Cortex of kidney (tissue), 1 donor: ENCODE measurements around the gene DMBT1.
"Not testable (repeated sequence)": the region's sequence is repeated elsewhere in the genome, so short reads cannot be mapped to it uniquely, and the experiment has no call there.

Experiments
- DNase-seq: peaks from one replicate; lab custom pipeline; 2025; lab: John Stamatoyannopoulos, UW

The DMBT1 gene

GRCh38 chr10:122577311-122577885 lies 16.8 kb downstream of the DMBT1 start:
- DNase-seq, result no peak

GRCh38 chr10:122586070-122586469 lies 25.5 kb downstream of the DMBT1 start:
- not testable (repeated sequence) for DNase-seq

GRCh38 chr10:122587098-122587760 lies 26.7 kb downstream of the DMBT1 start:
- no peak for DNase-seq

- DNase-seq, result no peak
Observed at GRCh38 chr10:122588381-122588780, 27.8 kb downstream of the DMBT1 start.

- no peak for DNase-seq
Observed at GRCh38 chr10:122590153-122590552, 29.6 kb downstream of the DMBT1 start.

GRCh38 chr10:122591736-122592135 lies 31.2 kb downstream of the DMBT1 start:
- no peak for DNase-seq

GRCh38 chr10:122592161-122592560 lies 31.6 kb downstream of the DMBT1 start:
- no peak for DNase-seq

GRCh38 chr10:122617476-122618270 lies 57.1 kb downstream of the DMBT1 start:
- no peak for DNase-seq

GRCh38 chr10:122618461-122619165 lies 58.1 kb downstream of the DMBT1 start:
- DNase-seq, result no peak

GRCh38 chr10:122620961-122621360 lies 60.4 kb downstream of the DMBT1 start:
- not testable (repeated sequence) for DNase-seq

GRCh38 chr10:122624546-122624945 lies 64.0 kb downstream of the DMBT1 start:
- DNase-seq, result no peak

- DNase-seq, result no peak
Observed at GRCh38 chr10:122630526-122630925, 70.0 kb downstream of the DMBT1 start.

- DNase-seq, result no peak
Observed at GRCh38 chr10:122632031-122632430, 71.5 kb downstream of the DMBT1 start.

GRCh38 chr10:122632576-122632975 lies 72.0 kb downstream of the DMBT1 start:
- DNase-seq, result no peak

GRCh38 chr10:122636953-122637352 lies 76.4 kb downstream of the DMBT1 start:
- DNase-seq, result no peak

GRCh38 chr10:122637376-122637775 lies 76.8 kb downstream of the DMBT1 start:
- DNase-seq, result no peak

- DNase-seq, result no peak
Observed at GRCh38 chr10:122638106-122638505, 77.6 kb downstream of the DMBT1 start.

GRCh38 chr10:122639801-122640200 lies 79.2 kb downstream of the DMBT1 start:
- DNase-seq, result no peak

GRCh38 chr10:122640921-122641320 lies 80.4 kb downstream of the DMBT1 start:
- no peak for DNase-seq

GRCh38 chr10:122642726-122643605 lies 82.4 kb downstream of the DMBT1 start:
- DNase-seq, result no peak

GRCh38 chr10:122643931-122644534 lies 83.5 kb downstream of the DMBT1 start:
- no peak for DNase-seq
